H9 (cell line): ENCODE measurements around the gene ANTXR2. TPM values are rescaled to one million over a fixed set of nuclear protein-coding genes. Genes with fewer than 3 reads are reported as not detected.

Experiments
- DNase-seq: peaks from one replicate; pipeline ENCODE4 v3.0.0-alpha.2; 2017
- H2AFZ ChIP-seq: one replicate; pipeline ENCODE4 v1.6.1; 2013; ENCODE audit warnings: mild to moderate bottlenecking, low read length, control low read depth, moderate library complexity
- H2AK5ac ChIP-seq: 2 replicates; pipeline ENCODE4 v1.6.1; 2013; ENCODE audit warnings: low read length, control low read depth, mixed read lengths; ENCODE audit not compliant: insufficient read length
- H2BK120ac ChIP-seq: one replicate; pipeline ENCODE4 v1.6.1; 2013; ENCODE audit warnings: low read depth, mild to moderate bottlenecking, low read length, control low read depth, inconsistent platforms; ENCODE audit not compliant: poor library complexity, severe bottlenecking
- H2BK12ac ChIP-seq: 2 replicates; pipeline ENCODE4 v1.6.1; 2013; ENCODE audit warnings: low read length, control low read depth, mixed read lengths, low read depth; ENCODE audit not compliant: insufficient read length
- H2BK15ac ChIP-seq: 2 replicates; pipeline ENCODE4 v1.6.1; 2013; ENCODE audit warnings: low read depth, low read length, control low read depth
- H2BK20ac ChIP-seq: one replicate; pipeline ENCODE4 v1.6.1; 2013; ENCODE audit warnings: low read depth, mild to moderate bottlenecking, low read length, control low read depth, inconsistent platforms; ENCODE audit not compliant: poor library complexity, severe bottlenecking
- H2BK5ac ChIP-seq: 2 replicates; pipeline ENCODE4 v1.6.1; 2013; ENCODE audit warnings: low read length, control low read depth, mixed read lengths; ENCODE audit not compliant: insufficient read length
- H3K14ac ChIP-seq: 2 replicates; pipeline ENCODE4 v1.6.1; 2013; ENCODE audit warnings: low read length, control low read depth; ENCODE audit not compliant: insufficient read depth
- H3K18ac ChIP-seq: 2 replicates; pipeline ENCODE4 v1.6.1; 2013; ENCODE audit warnings: low read depth, mild to moderate bottlenecking, mixed read lengths, low read length, control low read depth; ENCODE audit not compliant: insufficient read length
- H3K23ac ChIP-seq: 2 replicates; pipeline ENCODE4 v1.6.1; 2013; ENCODE audit warnings: low read length, control low read depth, mixed read lengths, low read depth; ENCODE audit not compliant: insufficient read length
- H3K23me2 ChIP-seq: 2 replicates; pipeline ENCODE4 v1.6.1; 2013; ENCODE audit warnings: low read depth, mild to moderate bottlenecking, mixed read lengths, low read length, control low read depth; ENCODE audit not compliant: insufficient read length, poor library complexity, severe bottlenecking
- H3K27ac ChIP-seq: 2 replicates; pipeline ENCODE4 v1.5.1; 2013; ENCODE audit warnings: low read length, control low read depth, mixed read lengths, low read depth; ENCODE audit not compliant: insufficient read length
- H3K27me3 ChIP-seq: 2 replicates; pipeline ENCODE4 v1.6.1; 2013; ENCODE audit warnings: low read length, control low read depth, inconsistent platforms; ENCODE audit not compliant: insufficient read depth
- H3K4ac ChIP-seq: 2 replicates; pipeline ENCODE4 v1.6.1; 2013; ENCODE audit warnings: low read depth, mild to moderate bottlenecking, control low read depth, inconsistent platforms, low read length, moderate library complexity
- H3K4me1 ChIP-seq: 2 replicates; pipeline ENCODE4 v1.6.1; 2013; ENCODE audit warnings: low read length, control low read depth, inconsistent platforms; ENCODE audit not compliant: insufficient read depth
- H3K4me2 ChIP-seq: 2 replicates; pipeline ENCODE4 v1.6.1; 2013; ENCODE audit warnings: low read length, control low read depth, mixed read lengths; ENCODE audit not compliant: insufficient read length, insufficient read depth
- H3K56ac ChIP-seq: 2 replicates; pipeline ENCODE4 v1.6.1; 2013; ENCODE audit warnings: low read depth, mild to moderate bottlenecking, mixed read lengths, low read length, control low read depth; ENCODE audit not compliant: insufficient read length
- H3K79me1 ChIP-seq: 2 replicates; pipeline ENCODE4 v1.6.1; 2013; ENCODE audit warnings: low read depth, mild to moderate bottlenecking, moderate library complexity, low read length, control low read depth, inconsistent platforms; ENCODE audit not compliant: insufficient read depth, poor library complexity, severe bottlenecking
- H3K79me2 ChIP-seq: 2 replicates; pipeline ENCODE4 v1.6.1; 2013; ENCODE audit warnings: low read length, control low read depth, inconsistent platforms; ENCODE audit not compliant: insufficient read depth
- H3K9ac ChIP-seq: 2 replicates; pipeline ENCODE4 v1.6.1; 2013; ENCODE audit warnings: low read length, control low read depth, mixed read lengths; ENCODE audit not compliant: insufficient read length; ENCODE audit errors: extremely low read depth
- H3K9me3 ChIP-seq: one replicate; pipeline ENCODE4 v1.6.1; 2013; ENCODE audit warnings: low read depth, low read length, inconsistent platforms; ENCODE audit not compliant: control insufficient read depth
- H3T11ph ChIP-seq: one replicate; pipeline ENCODE4 v1.6.1; 2013; ENCODE audit warnings: mild to moderate bottlenecking, low read length, control low read depth, inconsistent platforms
- H4K20me1 ChIP-seq: one replicate; pipeline ENCODE4 v1.6.1; 2013; ENCODE audit not compliant: control insufficient read depth, insufficient read length, insufficient read depth
- H4K5ac ChIP-seq: 2 replicates; pipeline ENCODE4 v1.6.1; 2013; ENCODE audit warnings: low read depth, mild to moderate bottlenecking, mixed read lengths, low read length, control low read depth; ENCODE audit not compliant: insufficient read length
- H4K8ac ChIP-seq: replicated peaks from 2 replicates; pipeline ENCODE4 v1.6.1; 2013; ENCODE audit warnings: low read length, control low read depth, mixed read lengths, low read depth; ENCODE audit not compliant: insufficient read length
- H4K91ac ChIP-seq: 2 replicates; pipeline ENCODE4 v1.6.1; 2013; ENCODE audit warnings: low read depth, mild to moderate bottlenecking, moderate library complexity, mixed read lengths, low read length, control low read depth; ENCODE audit not compliant: insufficient read length
- H3K27ac Mint-ChIP-seq, 3 experiments: 2 replicates in 2 of 3; 3 replicates in 1 of 3; pipeline ENCODE4 v1.8.0; 2020 to 2021; ENCODE audit warnings: mixed read lengths in 3 of 3, mild to moderate bottlenecking in 1 of 3, moderate library complexity in 1 of 3
- H3K27me3 Mint-ChIP-seq: 2 replicates; pipeline ENCODE4 v1.8.0; 2021; ENCODE audit warnings: low read depth, mild to moderate bottlenecking, moderate library complexity, mixed read lengths
- H3K36me3 Mint-ChIP-seq, 3 experiments: 2 replicates in 2 of 3; 3 replicates in 1 of 3; pipeline ENCODE4 v1.8.0; 2020 to 2021; ENCODE audit warnings: low read depth in 3 of 3, mixed read lengths in 3 of 3; ENCODE audit not compliant: insufficient read depth in 1 of 3
- H3K4me1 Mint-ChIP-seq, 2 experiments: 2 replicates each; pipeline ENCODE4 v1.8.0; 2020; ENCODE audit warnings: mixed read lengths in 2 of 2
- H3K4me3 Mint-ChIP-seq, 2 experiments: 2 replicates in 1 of 2; 3 replicates in 1 of 2; pipeline ENCODE4 v1.8.0; 2020 to 2021; ENCODE audit warnings: mild to moderate bottlenecking in 2 of 2, mixed read lengths in 2 of 2, moderate library complexity in 1 of 2
- H3K9me3 Mint-ChIP-seq, 2 experiments: 2 replicates in 1 of 2; 3 replicates in 1 of 2; pipeline ENCODE4 v1.8.0; 2020; ENCODE audit warnings: mild to moderate bottlenecking in 2 of 2, mixed read lengths in 2 of 2, moderate library complexity in 1 of 2
- WGBS: extraction: QIAGEN DNeasy Blood & Tissue Kit; methylation state at CpG from one replicate; pipeline ENCODE4 v1.1.7; 2013; ENCODE audit warnings: missing lambda C conversion rate, low lambda C conversion rate, mixed read lengths; ENCODE audit not compliant: insufficient read length; ENCODE audit errors: extremely low coverage; 5-methylcytosine and 5-hydroxymethylcytosine counted together
- total RNA-seq: library from RNA; stranded (reverse); gene quantifications from 2 replicates; pipeline ENCODE4 v1.2.1, GENCODE V29; 2021
- TF ChIP-seq, protein P1 (sequence below): fragments of 200-600 bp; sonication (generic); conservative IDR thresholded peaks from 3 replicates; pipeline ENCODE4 v1.8.0; 2021; ENCODE audit warnings: antibody characterized with exemption, mild to moderate bottlenecking

Gene ANTXR2
- total RNA-seq, 1 experiment from 2014 or later = 4.7 TPM

DNA sequence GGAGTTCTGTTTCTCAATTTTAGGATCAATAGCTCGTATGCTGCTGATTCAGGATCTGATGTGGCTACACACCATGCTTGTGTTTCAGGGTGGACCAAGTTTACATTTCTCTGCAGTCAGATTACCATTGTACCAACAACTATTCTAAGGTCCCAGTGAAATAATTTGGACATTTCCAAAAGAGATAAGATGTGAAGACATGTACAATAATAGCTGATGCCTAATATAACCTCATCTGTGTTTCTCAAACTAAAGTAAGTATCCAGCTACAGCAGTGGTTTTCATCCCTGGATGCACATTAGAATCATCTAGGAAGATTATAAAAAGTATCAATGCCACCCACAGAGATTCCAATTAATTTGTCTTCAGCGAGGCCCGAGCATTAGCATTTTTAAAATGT lies 209.7 kb downstream of the ANTXR2 start:
- Histone ChIP-seq H2AFZ (no peak overlapping the region), H2BK5ac (no peak overlapping the region), H4K20me1 (no peaks in the 10 kb centered on the region), H4K91ac (no peak overlapping the region), H2BK120ac (no peak overlapping the region), H4K8ac (no peak overlapping the region), H2BK20ac (no peak overlapping the region), H3K14ac (no peak overlapping the region), H3K9ac (no peak overlapping the region), H3K56ac (no peak overlapping the region), H3K4me1 (no peaks in the 10 kb centered on the region), H2BK12ac (no peak overlapping the region), H2BK15ac (no peak overlapping the region), H3K18ac (no peak overlapping the region), H3K79me1 (no peaks in the 10 kb centered on the region), H3K27ac (no peak overlapping the region), H3T11ph (no peak overlapping the region), H3K27me3 (no peaks in the 10 kb centered on the region; the same call in 1 of the 2 replicates), H2AK5ac (no peak overlapping the region), H3K9me3 (no peaks in the 10 kb centered on the region), H3K23me2 (no peaks in the 10 kb centered on the region), H4K5ac (no peak overlapping the region), H3K23ac (no peak overlapping the region), H3K4ac (no peak overlapping the region), H3K4me2 (no peak overlapping the region), H3K79me2 (no peaks in the 10 kb centered on the region)
- Mint-ChIP-seq H3K4me3 (no peak overlapping the region), H3K9me3 (no peaks in the 10 kb centered on the region), H3K27me3 (no peaks in the 10 kb centered on the region), H3K36me3 (no peaks in the 10 kb centered on the region), H3K27ac (no peak overlapping the region), H3K4me1 (no peaks in the 10 kb centered on the region)
- TF ChIP-seq, protein P1, sequence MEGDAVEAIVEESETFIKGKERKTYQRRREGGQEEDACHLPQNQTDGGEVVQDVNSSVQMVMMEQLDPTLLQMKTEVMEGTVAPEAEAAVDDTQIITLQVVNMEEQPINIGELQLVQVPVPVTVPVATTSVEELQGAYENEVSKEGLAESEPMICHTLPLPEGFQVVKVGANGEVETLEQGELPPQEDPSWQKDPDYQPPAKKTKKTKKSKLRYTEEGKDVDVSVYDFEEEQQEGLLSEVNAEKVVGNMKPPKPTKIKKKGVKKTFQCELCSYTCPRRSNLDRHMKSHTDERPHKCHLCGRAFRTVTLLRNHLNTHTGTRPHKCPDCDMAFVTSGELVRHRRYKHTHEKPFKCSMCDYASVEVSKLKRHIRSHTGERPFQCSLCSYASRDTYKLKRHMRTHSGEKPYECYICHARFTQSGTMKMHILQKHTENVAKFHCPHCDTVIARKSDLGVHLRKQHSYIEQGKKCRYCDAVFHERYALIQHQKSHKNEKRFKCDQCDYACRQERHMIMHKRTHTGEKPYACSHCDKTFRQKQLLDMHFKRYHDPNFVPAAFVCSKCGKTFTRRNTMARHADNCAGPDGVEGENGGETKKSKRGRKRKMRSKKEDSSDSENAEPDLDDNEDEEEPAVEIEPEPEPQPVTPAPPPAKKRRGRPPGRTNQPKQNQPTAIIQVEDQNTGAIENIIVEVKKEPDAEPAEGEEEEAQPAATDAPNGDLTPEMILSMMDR = no peak
- DNase-seq = no peak
- WGBS = no CpG with 5 or more reads among the region's 3 CpGs
